Epidermal melanocyte (primary cell): ENCODE results near the gene SERPINB13.

Experiments used
- DNase-seq: peaks from one replicate; pipeline ENCODE4 v3.0.0; 2011; ENCODE audit warnings: low spot score; ENCODE audit not compliant: insufficient read length

Gene SERPINB13

GRCh38 chr18:63646936-63647335 is 59.8 kb downstream of the SERPINB13 start:
- no peak for DNase-seq

- no peak for DNase-seq
Observed at GRCh38 chr18:63648241-63648640, 61.1 kb downstream of the SERPINB13 start.
